BLaER1 (cell line): ENCODE results near the gene MST1.

ENCODE experiments used
- H3K27ac ChIP-seq: shearing (Covaris generic); formaldehyde crosslinking; 2 replicates; pipeline ENCODE4 v1.8.1; 2022
- H3K27me3 ChIP-seq: shearing (Covaris generic); formaldehyde crosslinking; 2 replicates; pipeline ENCODE4 v1.8.1; 2022
- H3K36me3 ChIP-seq: shearing (Covaris generic); formaldehyde crosslinking; 2 replicates; pipeline ENCODE4 v1.8.1; 2022
- H3K4me1 ChIP-seq: shearing (Covaris generic); formaldehyde crosslinking; 2 replicates; pipeline ENCODE4 v1.8.1; 2022
- H3K4me2 ChIP-seq: shearing (Covaris generic); formaldehyde crosslinking; 2 replicates; pipeline ENCODE4 v1.8.1; 2022
- H3K4me3 ChIP-seq: shearing (Covaris generic); formaldehyde crosslinking; 2 replicates; pipeline ENCODE4 v1.8.1; 2022
- H3K9ac ChIP-seq: shearing (Covaris generic); formaldehyde crosslinking; 2 replicates; pipeline ENCODE4 v1.8.1; 2022
- H3K9me3 ChIP-seq: shearing (Covaris generic); formaldehyde crosslinking; 2 replicates; pipeline ENCODE4 v1.8.1; 2022
- H4K20me1 ChIP-seq: shearing (Covaris generic); formaldehyde crosslinking; 2 replicates; pipeline ENCODE4 v1.8.1; 2022
- Cebpa-rat ChIP-seq: shearing (Covaris generic); IDR thresholded peaks from 2 replicates; pipeline ENCODE4 v1.8.1; 2022

Gene MST1

DNA sequence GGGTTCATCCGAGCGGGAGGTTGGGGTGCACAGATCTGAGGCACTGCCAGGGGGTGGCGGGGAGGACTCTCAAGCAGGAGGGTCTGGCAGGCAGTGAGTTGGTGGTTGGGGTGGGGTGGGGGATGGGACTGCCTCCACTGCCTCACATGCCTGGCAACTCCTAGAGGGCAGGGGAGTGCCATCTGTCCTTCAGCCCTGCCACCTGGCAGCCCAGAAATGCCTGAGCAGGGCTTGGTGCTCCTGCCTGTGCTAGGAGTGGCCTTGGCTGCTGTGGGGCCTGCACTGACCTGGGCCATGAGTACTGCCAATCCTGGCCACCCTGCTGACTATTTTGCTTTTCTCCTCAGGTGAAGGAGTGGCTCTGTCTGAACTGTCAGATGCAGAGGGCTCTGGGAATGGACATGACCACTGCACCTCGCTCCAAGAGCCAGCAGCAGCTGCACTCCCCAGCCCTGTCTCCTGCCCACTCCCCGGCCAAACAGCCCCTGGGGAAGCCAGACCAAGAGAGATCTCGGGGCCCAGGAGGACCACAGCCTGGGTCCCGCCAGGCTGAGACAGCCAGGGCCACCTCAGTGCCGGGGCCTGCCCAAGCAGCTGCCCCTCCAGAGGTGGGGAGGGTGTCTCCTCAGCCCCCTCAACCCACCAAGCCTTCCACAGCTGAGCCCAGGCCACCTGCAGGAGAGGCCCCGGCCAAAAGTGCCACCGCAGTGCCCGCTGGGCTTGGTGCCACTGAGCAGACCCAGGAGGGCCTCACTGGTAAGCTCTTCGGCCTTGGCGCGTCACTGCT is 47.2 kb downstream of the MST1 start:
- no peak for TF ChIP-seq Cebpa-rat
- no peak overlapping the region for H3K9ac ChIP-seq
- 0 out of 2 replicates have a peak overlapping the region, but pooled peaks have one; percentile 4 for H3K27ac ChIP-seq
- no peaks in the 10 kb centered on the region for H3K36me3 ChIP-seq
- H3K4me2 ChIP-seq: no peak overlapping the region
- no peaks in the 10 kb centered on the region for H3K27me3 ChIP-seq
- H3K4me1 ChIP-seq: peaks cover 12% of the 10 kb centered on the region
- no peak overlapping the region for H3K4me3 ChIP-seq
- H3K9me3 ChIP-seq: no peaks in the 10 kb centered on the region
- H4K20me1 ChIP-seq: no peaks in the 10 kb centered on the region

DNA sequence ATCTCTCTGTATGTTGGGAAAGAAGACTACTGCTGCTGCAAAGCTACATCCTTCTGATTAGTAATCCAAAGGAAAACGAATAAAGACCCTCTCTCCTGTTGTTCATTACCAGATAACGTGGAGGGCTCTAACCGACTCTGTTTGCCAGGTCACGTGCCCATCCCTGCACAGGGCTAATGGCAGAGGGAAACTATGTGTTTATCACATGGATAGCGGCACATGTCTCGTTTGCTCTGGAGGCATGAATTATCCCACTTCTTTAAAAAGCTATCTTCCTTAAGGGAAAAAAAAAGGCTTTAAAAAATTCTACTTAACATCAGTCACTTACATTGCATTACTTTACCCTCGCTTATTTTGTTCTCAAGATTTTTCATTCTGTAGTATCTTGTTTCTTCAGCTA is 48.0 kb downstream of the MST1 start:
- Histone ChIP-seq H3K9ac (no peak overlapping the region), H3K27ac (no peak overlapping the region), H3K4me1 (peaks cover 8% of the 10 kb centered on the region), H3K36me3 (no peaks in the 10 kb centered on the region), H3K27me3 (no peaks in the 10 kb centered on the region), H3K4me2 (no peak overlapping the region), H4K20me1 (no peaks in the 10 kb centered on the region), H3K4me3 (no peak overlapping the region), H3K9me3 (no peaks in the 10 kb centered on the region)
- TF ChIP-seq Cebpa-rat: no peak

DNA sequence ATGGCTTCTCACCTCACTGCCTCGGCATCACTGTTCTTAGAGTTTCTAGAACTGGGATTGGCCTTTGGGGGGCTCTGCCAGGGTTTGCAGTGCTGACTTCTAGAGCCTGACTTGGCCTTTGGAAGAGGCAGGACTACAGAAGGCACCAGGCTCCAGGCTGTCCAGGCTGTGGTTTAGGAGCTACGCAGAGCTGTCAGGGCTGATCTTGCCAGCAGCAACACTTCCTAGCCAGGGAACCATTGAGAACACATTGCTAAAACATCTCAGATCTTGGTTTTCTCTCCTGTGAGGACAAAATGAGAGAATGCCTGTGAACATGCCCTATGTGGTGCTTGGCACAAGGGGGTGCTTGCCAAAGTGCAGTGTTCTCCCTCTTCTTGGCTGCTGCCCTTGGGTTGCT is 49.7 kb downstream of the MST1 start:
- H3K4me2 ChIP-seq: no peak overlapping the region
- H3K9ac ChIP-seq: no peak overlapping the region
- H3K27ac ChIP-seq: no peak overlapping the region
- H4K20me1 ChIP-seq: no peaks in the 10 kb centered on the region
- H3K4me1 ChIP-seq: peaks cover 8% of the 10 kb centered on the region
- no peaks in the 10 kb centered on the region for H3K9me3 ChIP-seq
- no peak for TF ChIP-seq Cebpa-rat
- H3K36me3 ChIP-seq: no peaks in the 10 kb centered on the region
- no peaks in the 10 kb centered on the region for H3K27me3 ChIP-seq
- H3K4me3 ChIP-seq: no peak overlapping the region

DNA sequence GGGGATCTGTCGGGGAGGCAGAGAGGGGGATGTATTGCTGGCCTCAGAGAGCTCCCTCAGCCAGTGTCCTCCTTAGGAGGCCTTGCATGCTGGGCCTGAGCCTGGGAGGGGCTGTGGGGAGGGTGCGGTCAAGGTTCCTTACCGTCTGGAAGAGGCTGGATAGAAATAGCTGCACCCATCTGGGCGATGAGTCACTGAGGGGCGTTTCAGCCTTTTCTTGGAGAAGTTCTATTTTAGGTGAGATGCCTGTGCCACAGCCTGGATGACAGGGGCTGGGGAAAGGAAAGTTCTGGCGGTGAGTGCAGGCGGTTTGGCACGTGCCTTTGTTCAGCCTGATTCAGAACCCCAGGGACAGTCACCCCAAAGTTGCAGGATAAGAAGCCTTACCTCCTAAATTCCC is 50.8 kb downstream of the MST1 start:
- Histone ChIP-seq H3K9ac (no peak overlapping the region), H4K20me1 (no peaks in the 10 kb centered on the region), H3K9me3 (no peaks in the 10 kb centered on the region), H3K36me3 (no peaks in the 10 kb centered on the region), H3K27me3 (no peaks in the 10 kb centered on the region), H3K4me2 (peak overlapping the region; percentile 36), H3K4me3 (no peak overlapping the region), H3K4me1 (peaks cover 8% of the 10 kb centered on the region), H3K27ac (no peak overlapping the region)
- no peak for TF ChIP-seq Cebpa-rat

DNA sequence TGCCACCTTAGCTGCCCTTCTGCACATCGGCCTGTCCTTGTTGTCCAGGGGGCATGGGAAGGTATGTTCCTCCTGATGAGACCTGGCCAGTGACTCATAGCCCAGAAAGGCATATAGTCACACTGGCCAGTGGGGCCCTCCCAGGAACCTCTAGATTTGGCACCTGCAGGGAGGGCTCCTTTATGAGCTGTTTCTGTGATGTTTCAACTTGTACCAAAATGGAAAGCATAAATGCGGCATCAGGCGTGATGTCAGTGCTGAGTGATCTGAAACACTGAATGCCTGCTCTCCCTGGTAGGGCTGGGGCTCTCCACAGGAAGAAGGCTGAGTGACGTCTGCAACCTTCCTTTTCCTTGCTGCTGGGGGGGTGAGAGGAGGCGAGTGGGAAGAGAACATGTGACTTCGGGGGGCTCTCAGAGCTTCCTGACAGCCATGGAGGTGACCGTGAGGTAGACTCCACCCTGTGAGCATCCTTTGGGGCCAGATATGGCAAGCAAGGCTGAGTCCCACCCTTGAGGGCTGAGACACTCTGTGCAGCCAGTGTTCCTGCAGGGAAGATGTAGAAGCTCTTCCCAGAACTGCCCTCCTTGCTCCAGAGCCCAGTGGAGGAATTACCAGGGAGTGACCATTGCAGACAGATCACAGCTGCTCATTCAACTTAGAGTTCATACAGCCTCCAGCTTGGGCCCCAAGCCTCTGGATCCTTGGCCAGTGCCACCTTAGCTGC is 52.2 kb downstream of the MST1 start:
- Histone ChIP-seq H3K9ac (no peak overlapping the region), H3K4me3 (no peak overlapping the region), H4K20me1 (no peaks in the 10 kb centered on the region), H3K9me3 (peaks cover 5% of the 10 kb centered on the region; the same call in 1 of the 2 replicates), H3K27me3 (no peaks in the 10 kb centered on the region), H3K27ac (no peak overlapping the region), H3K4me2 (no peak overlapping the region), H3K36me3 (no peaks in the 10 kb centered on the region), H3K4me1 (peaks cover 8% of the 10 kb centered on the region)
- no peak for TF ChIP-seq Cebpa-rat

DNA sequence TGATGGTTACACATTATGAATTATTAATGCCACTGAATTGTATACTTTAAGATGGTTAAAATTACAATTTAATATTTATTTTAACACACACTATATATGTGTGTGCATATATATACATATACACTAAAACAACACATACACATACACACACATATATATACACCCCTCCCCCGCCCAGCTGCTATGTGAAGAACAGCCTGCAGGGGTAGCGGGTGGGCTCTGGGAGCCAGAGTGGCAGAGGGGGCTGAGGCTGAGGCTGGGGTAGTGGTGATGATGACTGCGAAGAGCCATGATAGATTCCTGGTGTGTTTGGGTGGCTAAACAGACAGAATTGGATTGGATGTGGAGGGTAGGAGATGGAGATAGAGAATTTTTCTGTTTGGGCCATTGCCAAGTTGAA is 54.5 kb downstream of the MST1 start:
- no peak overlapping the region for H3K9ac ChIP-seq
- peaks cover 14% of the 10 kb centered on the region for H3K9me3 ChIP-seq
- peaks cover 8% of the 10 kb centered on the region for H3K4me1 ChIP-seq
- H3K36me3 ChIP-seq: no peaks in the 10 kb centered on the region
- H3K4me3 ChIP-seq: no peak overlapping the region
- no peaks in the 10 kb centered on the region for H3K27me3 ChIP-seq
- no peak overlapping the region for H3K27ac ChIP-seq
- no peaks in the 10 kb centered on the region for H4K20me1 ChIP-seq
- H3K4me2 ChIP-seq: no peak overlapping the region
- no peak for TF ChIP-seq Cebpa-rat
